Esophagus (tissue), 2 donors: ENCODE measurements around the gene TFAP2E. TPM values are rescaled to one million over a fixed set of nuclear protein-coding genes. Genes with fewer than 3 reads are reported as not detected.

Experiments used
- H3K27ac ChIP-seq, 2 donors: one replicate each; pipeline ENCODE4 v1.5.1; 2013; ENCODE audit warnings: low read depth in 2 of 2, mild to moderate bottlenecking in 2 of 2, inconsistent platforms in 1 of 2, low read length in 1 of 2, moderate library complexity in 1 of 2
- H3K27me3 ChIP-seq, 2 donors: one replicate each; pipeline ENCODE4 v1.6.1; 2013; ENCODE audit warnings: low read length in 2 of 2, control low read depth in 1 of 2, mild to moderate bottlenecking in 1 of 2; ENCODE audit not compliant: insufficient read depth in 2 of 2, control insufficient read depth in 1 of 2
- H3K36me3 ChIP-seq, 2 donors: one replicate each; pipeline ENCODE4 v1.6.1; 2013; ENCODE audit warnings: low read length in 1 of 2; ENCODE audit not compliant: control insufficient read depth in 2 of 2, insufficient read depth in 2 of 2
- H3K4me1 ChIP-seq, 2 donors: one replicate each; pipeline ENCODE4 v1.6.1; 2013; ENCODE audit warnings: low read length in 1 of 2; ENCODE audit not compliant: control insufficient read depth in 2 of 2, insufficient read depth in 2 of 2
- H3K4me3 ChIP-seq, 2 donors: one replicate each; pipeline ENCODE4 v1.5.1; 2013; ENCODE audit warnings: low read length in 2 of 2, mild to moderate bottlenecking in 2 of 2, low read depth in 1 of 2, moderate library complexity in 1 of 2
- H3K9me3 ChIP-seq, 2 donors: one replicate each; pipeline ENCODE4 v1.6.1; 2013; ENCODE audit warnings: mild to moderate bottlenecking in 2 of 2, low read depth in 1 of 2, low read length in 1 of 2, moderate library complexity in 1 of 2; ENCODE audit not compliant: control insufficient read depth in 2 of 2, insufficient read depth in 1 of 2
- WGBS, 2 donors: extraction: QIAGEN DNeasy Blood & Tissue Kit; methylation state at CpG; one replicate each; pipeline ENCODE4 v1.1.7; 2013; 5-methylcytosine and 5-hydroxymethylcytosine counted together
- polyA plus RNA-seq, 2 donors: library from polyadenylated mRNA; stranded (reverse); fragments of 200-250 nt; gene quantifications; one replicate each; pipeline ENCODE4 v1.2.3, GENCODE V29; 2013
- donor health status: healthy with polysubstance abuse.
- donor health status: Bipolar disorder and iron deficiency.

The TFAP2E gene
- polyA plus RNA-seq, 2 donors: 0.87 to 1.0 TPM

- Histone ChIP-seq H3K36me3 (peaks cover 0 to 11% of the 10 kb centered on the region in 2 donors), H3K27me3 (no peaks in the 10 kb centered on the region), H3K27ac (no peak overlapping the region), H3K4me1 (peaks cover 0 to 2% of the 10 kb centered on the region in 2 donors), H3K9me3 (no peaks in the 10 kb centered on the region), H3K4me3 (no peak overlapping the region)
- 94% methylated on average over 8 of the region's 8 CpGs for WGBS, 2 donors
Observed at GRCh38 chr1:35591211-35591610, 18.1 kb downstream of the TFAP2E start.

GRCh38 chr1:35592991-35593769, 20.1 kb downstream of the TFAP2E start:
- Histone ChIP-seq H3K36me3 (peaks cover 0 to 11% of the 10 kb centered on the region in 2 donors), H3K27me3 (no peaks in the 10 kb centered on the region), H3K4me1 (peaks cover 0 to 2% of the 10 kb centered on the region in 2 donors), H3K9me3 (no peaks in the 10 kb centered on the region), H3K4me3 (no peak overlapping the region), H3K27ac (no peak overlapping the region)
- 65 to 76% methylated on average over 7 to 8 of the region's 8 CpGs for WGBS, 2 donors

DNA sequence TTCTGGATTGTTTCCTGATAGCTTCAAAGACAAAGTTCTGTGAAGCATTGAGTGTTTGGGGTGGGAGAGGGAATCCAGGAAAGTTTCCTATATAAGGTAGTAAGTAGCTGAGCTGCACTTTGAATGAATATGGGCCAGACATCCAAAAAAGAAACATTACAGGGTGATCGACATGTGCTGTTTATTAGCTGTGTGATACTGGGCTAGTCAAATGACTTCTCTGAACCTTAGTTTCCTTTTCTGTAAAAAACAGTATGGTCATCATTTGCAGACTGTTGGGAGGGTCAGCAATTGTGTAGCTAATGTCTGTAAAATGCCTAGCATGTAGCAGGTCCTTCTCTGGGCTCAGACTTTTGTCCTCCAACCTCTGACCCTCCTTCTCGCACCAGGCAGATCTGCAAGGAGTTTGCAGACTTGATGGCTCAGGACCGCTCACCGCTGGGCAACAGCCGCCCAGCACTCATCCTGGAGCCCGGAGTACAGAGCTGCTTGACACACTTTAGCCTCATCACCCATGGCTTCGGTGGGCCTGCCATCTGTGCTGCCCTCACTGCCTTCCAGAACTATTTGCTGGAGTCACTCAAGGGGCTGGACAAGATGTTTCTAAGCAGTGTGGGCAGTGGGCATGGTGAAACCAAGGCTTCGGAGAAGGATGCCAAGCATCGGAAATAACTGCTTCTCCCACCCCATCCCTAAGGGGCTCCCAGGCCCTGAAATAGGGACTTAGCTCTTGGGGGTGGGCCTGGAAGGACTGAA, 21.1 kb downstream of the TFAP2E start:
- no peak overlapping the region for H3K4me3 ChIP-seq
- WGBS, 2 donors: 93 to 94% methylated on average over 9 of the region's 9 CpGs
- no peak overlapping the region for H3K27ac ChIP-seq
- no peaks in the 10 kb centered on the region for H3K27me3 ChIP-seq
- no peaks in the 10 kb centered on the region for H3K9me3 ChIP-seq
- peaks cover 0 to 2% of the 10 kb centered on the region in 2 donors for H3K4me1 ChIP-seq
- H3K36me3 ChIP-seq: peaks cover 0 to 14% of the 10 kb centered on the region in 2 donors

DNA sequence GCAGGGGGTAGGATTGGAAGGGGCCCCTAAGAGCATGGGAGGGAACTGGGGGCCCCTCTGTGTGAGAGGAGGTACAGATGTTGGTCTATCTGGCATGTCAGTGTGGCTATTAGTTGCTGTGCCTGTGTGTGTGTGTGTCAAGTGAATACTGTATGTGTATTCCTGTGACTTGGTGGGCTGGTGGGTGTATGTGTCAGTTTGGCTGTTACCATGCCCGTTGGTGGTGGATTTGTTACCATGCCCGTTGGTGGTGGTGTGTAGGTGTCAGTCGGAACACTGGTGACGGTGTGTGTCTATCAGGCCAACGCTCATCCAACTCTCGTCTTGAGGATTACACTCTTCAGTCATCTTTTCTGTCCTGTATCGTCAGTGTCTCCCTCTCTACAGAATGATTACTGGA, 22.6 kb downstream of the TFAP2E start:
- no peak overlapping the region for H3K4me3 ChIP-seq
- no peak overlapping the region for H3K27ac ChIP-seq
- peaks cover 2 to 12% of the 10 kb centered on the region in 2 donors for H3K36me3 ChIP-seq
- 91 to 93% methylated on average over 7 of the region's 7 CpGs for WGBS, 2 donors
- H3K27me3 ChIP-seq: no peaks in the 10 kb centered on the region
- peaks cover 0 to 2% of the 10 kb centered on the region in 2 donors for H3K4me1 ChIP-seq
- H3K9me3 ChIP-seq: no peaks in the 10 kb centered on the region

DNA sequence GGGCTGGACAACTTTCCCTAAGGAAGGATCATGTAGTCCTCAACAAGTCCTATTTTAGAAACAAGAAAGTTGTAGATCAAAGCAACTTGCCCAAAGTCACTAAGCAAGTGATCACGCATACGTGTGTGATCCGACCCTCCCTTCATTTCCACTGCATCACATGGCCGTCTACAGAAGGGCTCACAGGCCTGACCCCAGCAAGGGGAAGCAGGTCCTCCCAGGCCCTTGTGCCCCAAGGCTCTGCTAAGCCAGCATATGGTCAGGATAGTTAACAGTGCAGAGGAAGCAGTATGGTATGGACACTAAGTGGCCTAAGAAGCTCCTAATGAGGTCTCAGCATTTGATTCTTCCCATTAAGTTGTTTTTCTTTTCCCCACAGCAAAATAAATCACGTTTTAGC, 24.8 kb downstream of the TFAP2E start:
- peaks cover 2 to 5% of the 10 kb centered on the region in 2 donors for H3K36me3 ChIP-seq

GRCh38 chr1:35598895-35599294, 25.8 kb downstream of the TFAP2E start:
- Histone ChIP-seq H3K9me3 (no peaks in the 10 kb centered on the region), H3K4me1 (no peaks in the 10 kb centered on the region), H3K27ac (no peak overlapping the region), H3K36me3 (peaks cover 2 to 11% of the 10 kb centered on the region in 2 donors), H3K4me3 (no peak overlapping the region), H3K27me3 (no peaks in the 10 kb centered on the region)
- 60 to 75% methylated on average over 2 of the region's 2 CpGs for WGBS, 2 donors

More for the DNA sequence above, 24.8 kb downstream of the TFAP2E start:
- Histone ChIP-seq H3K4me1 (peaks cover 0 to 2% of the 10 kb centered on the region in 2 donors), H3K9me3 (no peaks in the 10 kb centered on the region), H3K27ac (no peak overlapping the region), H3K4me3 (no peak overlapping the region), H3K27me3 (no peaks in the 10 kb centered on the region)
- WGBS, 2 donors: 87 to 88% methylated on average over 5 of the region's 5 CpGs

GRCh38 chr1:35599411-35599810, 26.3 kb downstream of the TFAP2E start:
- no peaks in the 10 kb centered on the region for H3K4me1 ChIP-seq
- no peak overlapping the region for H3K27ac ChIP-seq
- no peak overlapping the region for H3K4me3 ChIP-seq
- no peaks in the 10 kb centered on the region for H3K27me3 ChIP-seq
- 86 to 94% methylated on average over 3 of the region's 3 CpGs for WGBS, 2 donors
- H3K9me3 ChIP-seq: no peaks in the 10 kb centered on the region
- H3K36me3 ChIP-seq: peaks cover 2 to 15% of the 10 kb centered on the region in 2 donors

- H3K36me3 ChIP-seq: peaks cover 5 to 19% of the 10 kb centered on the region in 2 donors
- H3K27ac ChIP-seq: no peak overlapping the region
- no peak overlapping the region for H3K4me3 ChIP-seq
- 85 to 87% methylated on average over 3 of the region's 3 CpGs for WGBS, 2 donors
- no peaks in the 10 kb centered on the region for H3K27me3 ChIP-seq
- H3K4me1 ChIP-seq: no peaks in the 10 kb centered on the region
- H3K9me3 ChIP-seq: no peaks in the 10 kb centered on the region
Observed at GRCh38 chr1:35600593-35600992, 27.5 kb downstream of the TFAP2E start.

- peaks cover 5 to 17% of the 10 kb centered on the region in 2 donors for H3K36me3 ChIP-seq
- WGBS, 2 donors: 78 to 84% methylated on average over 3 of the region's 3 CpGs
- no peak overlapping the region for H3K4me3 ChIP-seq
- no peaks in the 10 kb centered on the region for H3K4me1 ChIP-seq
- no peaks in the 10 kb centered on the region for H3K9me3 ChIP-seq
- no peaks in the 10 kb centered on the region for H3K27me3 ChIP-seq
- no peak overlapping the region for H3K27ac ChIP-seq
Observed at GRCh38 chr1:35603468-35603867, 30.4 kb downstream of the TFAP2E start.
